Dermis blood vessel endothelial cell (primary cell): ENCODE results near the gene LCE2A. TPM values are rescaled to one million over a fixed set of nuclear protein-coding genes. Genes with fewer than 3 reads are reported as not detected.
"Not testable (repeated sequence)": the region's sequence is repeated elsewhere in the genome, so short reads cannot be mapped to it uniquely, and the experiment has no call there.

ENCODE experiments used
- DNase-seq: peaks from one replicate; pipeline ENCODE4 v3.0.0; 2010
- total RNA-seq: library from RNA; depleted of rRNA; stranded (reverse); fragments of >200 nt; gene quantifications from 2 replicates; pipeline ENCODE4 v1.2.3, GENCODE V29; 2014

Gene LCE2A, protein sequence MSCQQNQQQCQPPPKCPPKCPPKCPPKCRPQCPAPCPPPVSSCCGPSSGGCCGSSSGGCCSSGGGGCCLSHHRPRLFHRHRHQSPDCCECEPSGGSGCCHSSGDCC
- total RNA-seq: not detected in 2 replicates

DNA sequence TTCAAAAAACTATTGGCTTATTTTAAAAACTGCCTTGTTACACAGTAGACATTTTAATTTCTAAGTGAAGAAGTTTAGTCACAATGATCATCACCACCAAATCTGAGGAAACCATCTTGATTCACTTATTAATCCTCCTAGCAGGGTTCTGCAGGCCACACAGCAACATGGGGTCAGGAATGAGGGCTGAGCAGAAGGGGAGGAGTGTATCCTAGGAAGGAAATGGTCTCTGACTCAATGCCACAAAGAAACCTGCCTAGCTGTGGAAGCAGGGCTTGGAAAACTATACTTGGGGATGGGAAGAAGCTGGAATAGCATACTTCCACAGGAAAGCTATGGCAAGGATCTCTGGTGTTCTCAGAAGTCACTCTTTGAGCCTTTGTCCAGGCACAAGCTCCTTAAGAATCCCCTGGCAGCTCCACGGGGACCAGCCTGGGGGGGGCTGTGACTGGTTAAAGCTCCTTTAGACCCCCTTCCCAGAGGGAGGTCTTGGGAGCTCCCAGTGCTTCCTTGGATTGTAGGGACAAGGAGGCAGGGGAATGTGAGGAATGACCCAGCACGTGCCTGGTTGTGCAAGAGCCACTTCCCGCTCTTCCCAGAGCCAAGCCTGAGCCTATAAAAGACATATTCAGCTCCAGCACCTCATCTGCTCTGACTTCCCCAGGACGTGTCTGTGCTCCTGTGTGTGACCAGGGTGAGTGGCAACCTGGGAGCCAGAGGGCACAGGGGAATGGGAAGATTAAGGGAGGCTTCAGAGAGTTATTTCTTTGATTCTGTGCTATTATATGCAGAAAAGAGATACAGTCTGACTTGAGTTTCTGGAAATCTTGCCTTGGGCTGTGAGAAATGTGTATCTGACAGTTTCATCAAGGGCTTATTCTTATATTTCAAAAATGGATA lies at the start of gene LCE2A:
LCE2A (plus strand) TSS at position 645 of the 900 bp plus-strand sequence. CDS start 557 bp downstream, outside the sequence.
- DNase-seq: no peak

DNA sequence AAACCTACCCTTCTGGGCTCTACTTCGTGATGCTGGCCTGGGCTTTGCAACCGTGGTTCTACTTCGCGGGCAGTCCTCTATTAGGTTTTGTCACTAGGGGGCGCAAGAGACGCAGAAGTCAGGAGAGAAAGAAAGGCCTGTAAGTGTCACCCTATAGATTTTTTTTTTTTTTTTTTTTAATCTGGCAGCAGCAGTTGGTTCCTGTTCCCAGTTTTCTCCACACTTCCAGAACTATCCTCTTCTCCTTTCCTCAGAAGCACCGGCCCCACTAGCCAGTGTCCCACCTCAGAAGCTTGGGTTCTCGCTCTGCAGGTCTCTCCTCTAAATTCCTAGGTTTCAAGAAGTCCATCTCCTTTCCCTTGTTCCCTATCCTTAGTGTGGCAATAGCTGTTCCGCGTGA lies 44.0 kb upstream of the LCE2A start:
- peak; percentile 72 for DNase-seq

DNA sequence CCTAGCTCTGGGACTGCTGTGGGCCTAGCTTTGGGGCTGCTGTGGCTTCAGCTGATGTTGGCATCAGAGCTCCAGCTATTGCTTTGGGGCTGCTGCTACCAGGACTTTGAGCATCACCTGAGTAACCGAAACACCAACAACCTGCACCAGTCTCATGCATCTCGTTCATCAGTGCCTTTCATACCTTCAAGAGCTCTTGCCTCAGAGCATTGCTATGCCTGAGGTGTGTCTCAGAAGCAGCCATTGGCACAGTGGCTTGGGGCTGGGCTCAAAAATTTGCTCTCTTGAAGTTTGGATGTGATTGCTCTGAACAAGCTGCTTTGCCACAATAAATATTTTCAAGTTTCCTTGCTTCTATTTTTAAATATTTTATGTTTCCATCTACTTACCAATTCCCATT lies 41.7 kb upstream of the LCE2A start:
- no peak for DNase-seq

DNA sequence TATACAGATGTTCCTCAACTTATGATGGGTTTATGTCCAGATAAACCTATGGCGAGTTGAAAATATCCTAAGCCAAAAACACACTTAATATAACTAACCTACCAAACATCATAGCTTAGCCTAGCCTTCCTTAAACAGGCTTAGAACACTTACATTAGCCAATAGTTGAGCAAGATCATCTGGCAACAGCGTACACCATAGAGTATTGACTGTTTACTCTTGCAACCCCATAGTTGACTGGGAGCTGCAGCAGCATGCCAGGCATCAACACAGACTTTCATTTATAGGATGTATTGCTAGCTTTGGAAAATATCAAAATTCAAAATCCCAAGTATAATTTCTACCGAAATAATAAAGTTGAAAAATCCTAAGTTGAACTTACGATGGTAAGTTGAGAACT lies 40.5 kb upstream of the LCE2A start:
- no peak for DNase-seq

DNA sequence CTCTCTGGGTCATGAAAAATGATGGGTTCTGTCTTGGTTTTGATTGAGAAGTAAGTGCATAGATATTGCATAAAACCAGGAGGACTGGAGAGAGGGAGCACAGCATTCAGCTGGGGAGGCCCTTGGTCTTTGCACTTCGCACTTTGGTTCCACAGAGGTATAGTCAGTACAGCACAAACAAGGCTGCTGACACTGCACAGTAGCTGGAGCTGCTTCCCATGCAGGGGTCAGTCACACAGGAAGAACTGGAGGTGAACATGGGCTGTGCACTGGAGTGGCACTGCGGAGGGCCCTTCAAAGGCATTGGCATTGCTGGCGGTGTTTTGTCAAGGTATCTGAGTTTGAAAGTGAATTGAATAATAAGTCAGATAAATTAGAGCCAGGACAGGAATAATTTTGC lies 39.5 kb upstream of the LCE2A start:
- no peak for DNase-seq

DNA sequence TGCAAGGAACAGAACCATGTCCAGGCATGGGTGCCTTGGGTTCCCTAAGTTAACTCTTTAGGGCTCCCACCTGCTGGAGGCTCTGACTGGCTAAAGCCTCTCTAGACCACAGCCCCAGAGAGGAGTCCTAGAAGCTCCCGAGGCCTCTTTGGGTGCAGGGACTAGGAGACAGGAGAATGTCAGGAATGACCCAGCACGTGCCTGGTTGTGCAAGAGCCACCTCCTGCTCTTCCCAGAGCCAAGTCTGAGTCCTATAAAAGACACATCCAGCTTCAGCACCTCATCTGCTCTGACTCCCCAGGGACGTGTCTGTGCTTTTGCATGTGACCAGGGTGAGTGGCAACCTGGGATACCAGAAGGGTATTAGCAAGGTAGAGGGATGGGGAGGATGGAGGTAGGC lies 35.0 kb upstream of the LCE2A start, which contains the start of gene LCE2D:
LCE2D (plus strand) TSS at position 283 of the 400 bp plus-strand sequence. CDS start 726 bp downstream, outside the sequence.
- DNase-seq: no peak

DNA sequence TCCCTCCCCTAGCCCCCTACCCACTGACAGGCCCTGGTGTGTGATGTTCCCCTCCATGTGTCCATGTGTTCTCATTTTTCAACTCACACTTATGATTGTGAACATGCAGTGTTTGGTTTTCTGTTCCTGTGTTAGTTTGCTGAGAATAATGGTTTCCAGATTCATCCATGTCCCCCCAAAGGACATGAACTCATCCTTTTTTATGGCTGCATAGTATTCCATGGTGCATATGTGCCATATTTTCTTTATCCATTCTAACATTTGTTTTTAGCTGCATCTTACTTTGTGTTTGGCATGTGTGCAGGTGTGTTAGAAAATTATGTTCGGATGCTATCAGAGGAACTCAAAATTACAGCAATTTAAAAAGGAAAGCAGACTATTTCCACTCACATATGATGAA lies 32.0 kb upstream of the LCE2A start:
- not testable (repeated sequence) for DNase-seq

DNA sequence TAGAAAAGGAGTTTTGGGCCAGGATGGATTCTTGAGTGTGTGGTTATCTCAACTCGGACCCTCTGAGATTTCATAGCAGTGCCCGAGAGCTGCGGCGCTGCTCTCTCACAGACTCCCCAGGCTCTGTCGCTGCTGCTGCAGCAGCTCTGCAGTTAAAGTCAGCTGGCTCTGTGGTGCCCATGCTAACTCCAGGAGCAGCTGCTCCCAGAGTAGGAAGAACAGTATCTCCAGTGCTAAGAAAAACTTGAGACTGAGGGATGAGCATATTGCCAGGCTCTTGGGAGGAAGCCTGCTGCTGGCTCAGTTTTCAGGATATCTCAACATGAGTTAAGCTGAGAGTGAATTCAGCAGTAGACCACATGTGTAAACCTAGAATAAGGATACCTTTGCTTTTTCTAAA lies 30.5 kb upstream of the LCE2A start:
- DNase-seq: no peak

DNA sequence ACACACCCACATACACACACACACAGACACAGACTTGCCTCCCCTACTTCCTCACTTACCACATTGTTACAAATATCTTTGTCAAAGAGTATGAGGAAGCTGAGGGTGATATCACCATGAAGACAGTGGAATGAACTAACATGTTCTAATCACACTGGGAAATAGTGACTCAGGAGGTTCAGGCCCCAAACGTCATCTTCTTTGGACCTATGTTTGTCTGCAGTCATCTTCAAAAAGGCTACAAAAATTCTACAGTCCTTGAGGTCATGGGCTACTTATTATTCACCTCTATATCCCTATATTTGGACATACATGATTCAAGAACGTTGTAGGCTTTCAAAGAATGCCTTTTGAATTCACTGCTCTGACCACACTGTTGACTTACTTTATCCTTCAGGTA lies 25.1 kb upstream of the LCE2A start:
- DNase-seq: no peak

DNA sequence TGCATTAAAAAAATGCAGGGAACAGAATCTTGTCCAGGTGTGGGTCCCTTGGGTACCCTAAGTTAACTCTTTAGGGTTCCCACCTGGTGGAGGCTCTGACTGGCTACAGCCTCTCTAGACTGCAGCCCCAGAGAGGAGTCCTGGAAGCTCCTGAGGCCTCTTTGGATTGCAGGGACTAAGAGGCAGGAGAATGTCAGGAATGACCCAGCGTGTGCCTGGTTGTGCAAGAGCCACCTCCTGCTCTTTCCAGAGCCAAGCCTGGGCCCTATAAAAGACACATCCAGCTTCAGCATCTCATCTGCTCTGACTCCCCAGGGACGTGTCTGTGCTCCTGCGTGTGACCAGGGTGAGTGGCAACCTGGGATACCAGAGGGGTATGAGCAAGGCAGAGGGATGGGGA lies 23.2 kb upstream of the LCE2A start, which contains the start of gene LCE2C:
LCE2C (plus strand) TSS at position 297 of the 400 bp plus-strand sequence. CDS start 737 bp downstream, outside the sequence.
- DNase-seq: not testable (repeated sequence)

DNA sequence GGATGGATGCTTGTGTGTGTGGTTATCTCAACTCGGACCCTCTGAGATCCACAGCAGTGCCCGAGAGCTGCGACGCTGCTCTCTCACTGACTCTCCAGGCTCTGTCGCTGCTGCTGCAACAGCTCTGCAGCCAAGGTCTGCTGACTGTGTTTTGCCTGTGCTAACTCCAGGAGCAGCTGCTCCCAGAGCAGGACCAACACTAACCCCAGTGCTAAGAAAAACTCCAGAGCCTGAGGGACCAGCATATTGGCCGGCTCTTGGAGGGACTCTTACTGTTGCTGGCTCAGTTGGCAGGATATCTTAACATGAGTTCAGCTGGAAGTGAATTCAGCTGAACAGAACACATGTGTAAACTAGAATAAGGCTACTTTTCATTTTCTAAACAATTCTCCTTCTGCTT lies 18.7 kb upstream of the LCE2A start:
- no peak for DNase-seq

DNA sequence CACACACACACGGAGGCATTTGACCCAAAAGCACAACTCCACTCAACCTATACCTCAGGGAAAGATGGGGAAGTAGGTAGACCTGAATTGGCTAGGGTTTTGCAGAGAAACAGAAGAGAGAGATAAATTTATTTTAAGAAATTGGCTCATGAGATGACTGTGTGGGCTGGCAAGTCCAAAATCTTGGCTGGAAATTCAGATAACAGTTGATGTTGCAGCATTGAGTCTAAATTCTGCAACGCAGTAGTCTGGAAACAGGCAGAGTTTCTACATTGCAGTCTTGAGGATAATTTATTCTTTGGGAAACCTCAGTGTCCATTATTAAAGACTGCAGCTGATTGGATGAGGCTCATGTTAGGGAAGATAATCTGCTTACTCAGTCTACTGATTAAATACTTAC lies 16.5 kb upstream of the LCE2A start:
- DNase-seq: no peak

DNA sequence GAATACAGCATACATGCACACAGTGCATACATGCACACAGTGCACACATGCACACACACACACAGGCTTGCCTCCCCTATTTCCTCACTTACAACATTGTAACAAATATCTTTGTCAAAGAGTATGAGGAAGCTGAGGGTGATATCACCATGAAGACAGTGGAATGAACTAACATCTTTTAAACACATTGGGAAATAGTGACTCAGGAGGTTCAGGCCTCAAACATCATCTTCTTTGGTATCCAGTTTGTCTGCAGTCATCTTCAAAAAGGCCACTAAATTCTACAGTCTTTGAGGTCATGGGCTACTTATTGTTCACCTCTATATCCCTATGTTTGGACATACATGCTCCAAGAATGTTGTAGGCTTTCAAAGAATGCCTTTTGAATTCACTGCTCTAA lies 14.3 kb upstream of the LCE2A start:
- no peak for DNase-seq

DNA sequence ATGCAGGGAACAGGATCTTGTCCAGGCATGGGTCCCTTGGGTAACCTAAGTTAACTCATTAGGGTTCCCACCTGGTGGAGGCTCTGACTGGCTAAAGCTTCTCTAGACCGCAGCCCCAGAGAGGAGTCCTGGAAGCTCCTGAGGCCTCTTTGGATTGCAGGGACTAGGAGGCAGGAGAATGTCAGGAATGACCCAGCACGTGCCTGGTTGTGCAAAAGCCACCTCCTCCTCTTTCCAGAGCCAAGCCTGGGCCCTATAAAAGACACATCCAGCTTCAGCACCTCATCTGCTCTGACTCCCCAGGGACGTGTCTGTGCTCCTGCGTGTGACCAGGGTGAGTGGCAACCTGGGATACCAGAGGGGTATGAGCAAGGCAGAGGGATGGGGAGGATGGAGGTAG lies 12.3 kb upstream of the LCE2A start, which contains the start of gene LCE2B:
LCE2B (plus strand) TSS at position 301 of the 400 bp plus-strand sequence. CDS start 721 bp downstream, outside the sequence.
- not testable (repeated sequence) for DNase-seq

DNA sequence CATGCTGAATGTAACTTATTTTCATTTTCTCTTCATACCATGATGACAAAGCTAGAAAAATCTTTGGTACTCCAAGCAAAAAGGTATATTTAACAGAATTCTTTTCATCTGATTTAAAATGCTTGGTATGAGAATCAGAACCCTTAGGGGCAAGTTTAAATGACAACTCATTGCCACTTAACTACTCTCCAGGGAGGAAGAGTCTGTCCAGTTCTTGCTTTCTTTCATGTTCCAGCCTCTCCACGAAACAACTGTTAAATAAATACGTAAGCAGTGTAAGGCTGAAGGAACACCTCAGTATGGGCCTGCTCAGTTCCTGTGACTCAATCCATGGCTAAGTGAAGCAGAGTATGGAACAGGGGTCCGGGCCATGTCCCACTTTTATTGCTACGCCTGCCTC lies 1.6 kb downstream of the LCE2A start:
- DNase-seq: no peak

DNA sequence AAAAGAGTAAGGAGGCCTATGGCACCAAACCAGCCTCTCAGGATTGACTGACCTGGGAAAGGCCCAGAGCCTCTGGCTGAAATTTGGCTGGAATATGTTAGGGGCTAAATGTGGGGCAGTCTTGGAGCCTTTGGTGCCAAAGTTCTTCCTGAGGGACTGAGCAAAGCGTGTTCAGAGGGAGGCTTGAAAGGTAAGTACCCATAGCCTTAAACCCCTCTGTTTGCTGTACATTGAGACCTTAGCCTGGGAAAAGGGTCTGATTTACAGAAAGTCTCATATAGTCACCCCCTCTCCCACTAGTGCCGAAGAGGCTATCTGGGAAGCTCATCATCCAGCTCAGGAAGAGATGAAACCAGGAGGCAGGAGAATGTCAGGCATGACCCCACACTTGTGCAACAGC lies 9.7 kb downstream of the LCE2A start, which contains the start of gene LCE4A:
LCE4A (plus strand) TSS at position 301 of the 400 bp plus-strand sequence. CDS start 916 bp downstream, outside the sequence.
- no peak for DNase-seq

DNA sequence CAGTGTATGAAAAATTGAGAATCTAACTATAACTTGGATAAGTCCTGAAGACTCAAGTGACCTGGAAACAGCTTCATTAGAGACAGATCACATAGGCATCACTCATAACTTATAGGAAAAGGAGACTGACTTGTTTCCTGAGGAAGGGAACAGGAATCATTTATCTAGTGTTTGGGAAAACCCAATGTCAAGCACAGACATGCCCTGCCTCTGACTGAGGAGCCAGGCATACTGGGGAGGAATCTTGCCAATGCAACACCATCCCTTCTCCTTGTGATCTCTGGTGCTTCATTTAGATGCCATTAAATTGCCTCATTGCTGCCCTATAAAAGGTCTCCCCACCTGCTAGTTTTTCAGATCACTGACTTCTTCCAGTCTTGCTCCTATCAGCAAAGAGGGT lies 20.1 kb downstream of the LCE2A start:
- DNase-seq: no peak

DNA sequence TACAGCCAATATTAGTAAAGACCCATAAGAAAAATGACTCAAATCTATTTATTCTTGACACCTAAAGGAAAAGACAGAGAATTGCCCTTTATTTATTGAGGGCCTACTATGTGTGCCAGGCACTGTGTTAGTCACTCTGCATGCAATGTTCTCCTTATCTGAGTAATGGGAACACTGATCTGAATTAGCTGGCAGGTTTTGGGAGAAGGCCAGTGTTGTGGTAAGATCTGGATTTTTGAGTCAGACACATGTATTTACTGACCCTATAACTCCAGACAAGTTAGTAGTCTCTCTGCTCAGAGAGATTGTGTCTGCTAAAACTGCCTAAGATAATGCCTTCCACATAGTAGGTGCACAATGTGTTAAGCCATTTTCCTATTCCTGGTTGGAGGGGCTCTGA lies 27.1 kb downstream of the LCE2A start:
- no peak for DNase-seq

DNA sequence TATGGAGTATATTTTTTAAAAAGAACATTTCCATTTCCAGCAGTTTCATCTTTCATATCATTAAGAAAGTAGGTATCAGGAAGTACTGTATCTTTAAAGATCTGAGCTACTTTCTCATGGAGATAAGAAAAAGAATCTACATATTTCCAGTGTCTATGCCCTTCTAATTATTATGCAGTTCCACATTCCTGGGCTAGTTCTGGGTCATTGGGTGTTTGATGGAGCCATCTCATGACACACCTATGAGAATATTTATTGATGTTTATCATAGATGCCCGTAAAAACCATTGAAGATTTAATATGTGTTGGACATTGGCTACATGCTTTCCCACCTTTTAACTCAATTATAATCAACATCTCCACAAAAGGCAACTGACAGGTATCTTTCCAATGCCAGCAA lies 30.8 kb downstream of the LCE2A start:
- DNase-seq: no peak

DNA sequence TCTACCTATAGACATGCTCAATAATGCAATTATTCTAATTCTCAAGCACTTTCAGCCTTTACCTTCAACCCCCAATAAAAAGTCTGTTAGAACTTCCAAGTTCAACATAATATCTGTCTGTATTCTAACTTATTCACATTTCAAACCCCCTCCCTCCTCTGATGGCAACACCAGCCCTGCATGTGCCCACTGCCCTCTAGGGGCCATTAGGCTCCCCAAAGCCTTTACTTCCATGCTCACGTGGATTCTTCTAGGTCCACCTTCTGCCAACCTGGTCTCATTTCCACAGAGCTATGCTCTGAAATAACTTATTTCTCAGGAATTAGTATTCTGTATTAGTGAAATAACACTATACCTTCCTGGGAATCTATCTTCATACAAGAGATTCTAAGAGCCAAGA lies 37.5 kb downstream of the LCE2A start:
- no peak for DNase-seq

DNA sequence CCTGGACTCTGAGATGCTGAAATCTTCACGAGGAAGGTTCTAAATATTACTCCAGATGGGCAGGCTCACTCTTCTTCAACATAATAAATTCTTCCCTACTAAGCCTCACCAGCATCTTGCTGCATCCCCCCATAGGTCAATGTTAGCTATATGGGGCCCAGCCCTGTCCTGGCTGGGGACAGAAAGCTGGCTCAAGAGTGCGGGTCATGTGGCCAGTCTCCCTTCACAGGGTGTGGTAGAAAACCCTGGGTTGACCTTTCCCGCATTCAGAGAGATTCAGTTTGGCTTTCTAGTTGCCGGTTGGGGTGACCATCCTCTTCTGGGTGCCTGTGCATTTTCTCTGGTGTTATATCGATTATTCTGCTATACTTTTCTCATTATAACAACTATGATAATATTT lies 39.9 kb downstream of the LCE2A start:
- DNase-seq: no peak

DNA sequence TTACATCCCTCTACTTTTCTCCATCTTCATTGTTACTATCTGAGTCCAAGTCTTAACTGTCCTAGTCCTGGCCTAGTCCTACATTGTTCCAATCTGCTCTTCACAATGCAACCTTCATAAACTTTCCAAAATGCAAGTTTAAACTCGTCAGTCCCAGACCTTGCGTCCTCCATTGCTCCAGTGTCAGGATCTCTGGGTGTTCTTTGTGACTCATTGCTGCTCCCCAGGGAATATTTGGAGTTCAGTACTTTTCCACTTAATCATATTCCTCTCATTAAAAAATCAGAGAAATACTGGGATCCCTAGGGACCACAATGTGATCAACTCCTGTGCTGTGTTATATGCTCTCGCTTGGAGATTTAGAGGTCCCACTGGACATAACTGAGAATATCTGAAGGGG lies 41.7 kb downstream of the LCE2A start:
- DNase-seq: no peak

DNA sequence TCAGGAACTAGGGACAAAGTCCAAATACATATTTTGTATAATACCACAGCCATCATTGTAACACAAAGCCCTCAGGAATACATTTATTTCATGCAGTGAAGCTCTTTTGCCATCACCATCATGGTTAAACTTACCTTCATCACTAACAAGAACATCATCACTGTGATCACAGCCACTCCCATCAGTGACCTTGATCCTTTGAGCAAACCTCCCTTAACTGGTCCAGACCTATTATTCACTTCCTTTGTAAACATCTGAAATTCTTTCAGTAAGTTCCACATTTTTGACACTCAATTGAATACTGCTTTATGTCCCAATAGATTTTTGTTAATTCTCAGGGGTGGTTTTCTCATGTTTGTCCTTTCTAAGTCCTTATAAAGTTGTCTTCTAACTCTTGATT lies 43.5 kb downstream of the LCE2A start:
- no peak for DNase-seq
